Osteoblast (primary cell): ENCODE measurements around the gene BSCL2. TPM values are rescaled to one million over a fixed set of nuclear protein-coding genes. Genes with fewer than 3 reads are reported as not detected.

Experiments used
- DNase-seq: peaks from one replicate; pipeline ENCODE4 v3.0.0; 2011; ENCODE audit warnings: low spot score, mixed read lengths; ENCODE audit not compliant: insufficient read length; ENCODE audit errors: missing footprints
- H2AFZ ChIP-seq: 2 replicates; pipeline ENCODE4 v1.6.0; 2011; ENCODE audit warnings: mild to moderate bottlenecking, low read length
- H3K27ac ChIP-seq: 2 replicates; pipeline ENCODE4 v1.5.1; 2011; ENCODE audit warnings: mild to moderate bottlenecking, low read depth, low read length, moderate library complexity
- H3K27me3 ChIP-seq: 2 replicates; pipeline ENCODE4 v1.6.0; 2012; ENCODE audit warnings: mild to moderate bottlenecking, control low read depth, inconsistent platforms, low read length, moderate library complexity; ENCODE audit not compliant: insufficient read depth
- H3K36me3 ChIP-seq: 2 replicates; pipeline ENCODE4 v1.5.1; 2011; ENCODE audit warnings: mild to moderate bottlenecking, low read length, control low read depth, moderate library complexity; ENCODE audit not compliant: insufficient read depth
- H3K4me1 ChIP-seq: 2 replicates; pipeline ENCODE4 v1.5.1; 2011; ENCODE audit warnings: mild to moderate bottlenecking, low read length, control low read depth, moderate library complexity; ENCODE audit not compliant: insufficient read depth
- H3K4me2 ChIP-seq: 2 replicates; pipeline ENCODE4 v1.6.0; 2011; ENCODE audit warnings: mild to moderate bottlenecking, low read length; ENCODE audit not compliant: insufficient read depth
- H3K4me3 ChIP-seq: fragments of 200-600 bp; sonication (generic); 3 replicates; pipeline ENCODE4 v1.5.1; 2012; ENCODE audit warnings: mild to moderate bottlenecking, low read length, inconsistent platforms; ENCODE audit not compliant: insufficient read depth
- H3K79me2 ChIP-seq: 2 replicates; pipeline ENCODE4 v1.6.0; 2012; ENCODE audit warnings: mild to moderate bottlenecking, low read length, control low read depth, inconsistent platforms; ENCODE audit not compliant: insufficient read depth
- H3K9me3 ChIP-seq: 2 replicates; pipeline ENCODE4 v1.5.1; 2011; ENCODE audit warnings: low read depth, low read length, control low read depth
- H4K20me1 ChIP-seq: 2 replicates; pipeline ENCODE4 v1.6.0; 2012; ENCODE audit warnings: mild to moderate bottlenecking, low read length, control low read depth; ENCODE audit not compliant: insufficient read depth
- total RNA-seq: library from RNA; depleted of rRNA; stranded (reverse); fragments of >200 nt; gene quantifications from 2 replicates; pipeline ENCODE4 v1.2.3, GENCODE V29; 2012
- TF ChIP-seq, protein P1 (sequence below): IDR thresholded peaks from 2 replicates; pipeline ENCODE4 v1.5.1; 2011; ENCODE audit warnings: mild to moderate bottlenecking, low read depth, low read length, moderate library complexity; ENCODE audit errors: extremely low read depth

The BSCL2 gene
- total RNA-seq, 1 donor: 67.7 TPM

GRCh38 chr11:62671608-62672389 is 35.4 kb downstream of the BSCL2 start, which contains the start of the genes LBHD1 and UQCC3:
Gene LBHD1, minus strand, starts transcription at chr11:62672267. Its CDS starts 2,236 bp downstream, at chr11:62670031.
Gene UQCC3, plus strand, starts transcription at chr11:62671673. Its CDS starts 73 bp downstream, at chr11:62671746.
- H3K36me3 ChIP-seq: peaks cover 39% of the 10 kb centered on the region
- TF ChIP-seq, protein P1, sequence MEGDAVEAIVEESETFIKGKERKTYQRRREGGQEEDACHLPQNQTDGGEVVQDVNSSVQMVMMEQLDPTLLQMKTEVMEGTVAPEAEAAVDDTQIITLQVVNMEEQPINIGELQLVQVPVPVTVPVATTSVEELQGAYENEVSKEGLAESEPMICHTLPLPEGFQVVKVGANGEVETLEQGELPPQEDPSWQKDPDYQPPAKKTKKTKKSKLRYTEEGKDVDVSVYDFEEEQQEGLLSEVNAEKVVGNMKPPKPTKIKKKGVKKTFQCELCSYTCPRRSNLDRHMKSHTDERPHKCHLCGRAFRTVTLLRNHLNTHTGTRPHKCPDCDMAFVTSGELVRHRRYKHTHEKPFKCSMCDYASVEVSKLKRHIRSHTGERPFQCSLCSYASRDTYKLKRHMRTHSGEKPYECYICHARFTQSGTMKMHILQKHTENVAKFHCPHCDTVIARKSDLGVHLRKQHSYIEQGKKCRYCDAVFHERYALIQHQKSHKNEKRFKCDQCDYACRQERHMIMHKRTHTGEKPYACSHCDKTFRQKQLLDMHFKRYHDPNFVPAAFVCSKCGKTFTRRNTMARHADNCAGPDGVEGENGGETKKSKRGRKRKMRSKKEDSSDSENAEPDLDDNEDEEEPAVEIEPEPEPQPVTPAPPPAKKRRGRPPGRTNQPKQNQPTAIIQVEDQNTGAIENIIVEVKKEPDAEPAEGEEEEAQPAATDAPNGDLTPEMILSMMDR: no peak
- peaks cover 29% of the 10 kb centered on the region for H3K4me1 ChIP-seq
- peak within 1 kb of the TSS; percentile 94 for H3K4me2 ChIP-seq
- peak within 1 kb of the TSS; percentile 98 for H2AFZ ChIP-seq
- H3K4me3 ChIP-seq: peak within 1 kb of the TSS; percentile 91
- H3K79me2 ChIP-seq: peaks cover 53% of the 10 kb centered on the region
- H3K9me3 ChIP-seq: no peaks in the 10 kb centered on the region
- DNase-seq: peak; percentile 96
- H3K27ac ChIP-seq: peak within 1 kb of the TSS; percentile 87
- H3K27me3 ChIP-seq: no peaks in the 10 kb centered on the region
- peaks cover 4% of the 10 kb centered on the region for H4K20me1 ChIP-seq

GRCh38 chr11:62671236-62671607 is 36.0 kb downstream of the BSCL2 start:
- peak; percentile 77 for DNase-seq
- no peaks in the 10 kb centered on the region for H3K27me3 ChIP-seq
- no peaks in the 10 kb centered on the region for H3K9me3 ChIP-seq
- peak overlapping the region; percentile 87 for H3K27ac ChIP-seq
- TF ChIP-seq, protein P1: no peak
- peaks cover 10% of the 10 kb centered on the region for H4K20me1 ChIP-seq
- peak overlapping the region; percentile 94 for H3K4me2 ChIP-seq
- H3K79me2 ChIP-seq: peaks cover 53% of the 10 kb centered on the region
- peak overlapping the region; percentile 91 for H3K4me3 ChIP-seq
- H3K36me3 ChIP-seq: peaks cover 39% of the 10 kb centered on the region
- peak overlapping the region; percentile 98 for H2AFZ ChIP-seq
- H3K4me1 ChIP-seq: peaks cover 35% of the 10 kb centered on the region

DNA sequence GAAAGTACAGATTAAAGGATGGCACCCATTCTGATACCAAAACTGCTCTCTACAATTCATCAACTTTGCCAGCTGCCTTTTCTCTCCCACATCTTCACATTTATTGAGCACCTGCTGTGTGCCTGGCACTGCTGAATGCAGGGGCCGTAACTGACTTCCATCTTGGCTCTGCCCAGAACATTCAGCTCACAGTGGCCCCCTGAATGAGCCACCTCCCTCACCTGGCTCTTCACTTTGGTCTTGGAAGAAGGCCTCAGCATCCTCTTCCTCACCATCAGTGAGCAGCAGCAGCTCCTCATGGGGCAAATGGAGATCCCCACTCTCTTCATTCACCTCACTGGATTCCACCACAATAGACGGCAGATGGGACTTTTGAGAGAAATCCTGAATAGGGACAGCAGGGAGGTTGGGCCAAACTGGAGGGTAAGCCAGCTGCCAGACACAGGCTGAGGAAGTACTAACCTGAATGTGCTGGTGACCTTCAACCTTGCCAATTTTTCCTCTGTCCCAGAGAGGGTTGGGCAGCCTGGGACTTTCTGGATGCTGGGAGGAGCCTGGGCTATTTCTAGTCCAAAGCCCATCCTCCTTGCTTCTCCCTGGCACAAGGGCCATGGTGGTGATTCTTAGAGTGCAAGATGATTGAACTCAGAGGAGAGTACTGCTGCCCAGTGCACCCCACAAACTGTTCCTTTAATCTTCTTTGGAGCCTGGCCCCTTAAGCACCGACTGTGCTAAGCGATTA is 37.6 kb downstream of the BSCL2 start:
- H3K79me2 ChIP-seq: peaks cover 62% of the 10 kb centered on the region
- TF ChIP-seq, protein P1: no peak

DNA sequence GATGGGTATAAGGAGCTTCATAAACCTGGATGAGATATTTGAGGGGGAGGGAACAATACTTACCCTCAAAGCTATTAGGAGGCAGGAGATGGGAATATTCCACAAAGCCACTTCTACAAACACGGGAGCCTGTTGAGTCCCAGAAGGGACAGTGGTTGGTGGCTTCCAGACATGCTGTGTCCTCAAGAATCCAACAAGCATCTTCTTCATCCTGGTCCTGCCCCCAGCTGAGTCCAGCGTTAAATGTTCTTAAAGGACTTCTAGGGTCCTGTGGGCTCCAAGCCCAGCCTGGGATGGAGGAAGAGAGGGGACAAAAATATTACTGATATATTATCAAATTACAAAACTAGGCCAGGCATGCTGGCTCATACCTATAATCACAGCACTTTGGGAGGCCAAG is 39.8 kb downstream of the BSCL2 start:
- peaks cover 29% of the 10 kb centered on the region for H3K36me3 ChIP-seq

More for the DNA sequence above, 37.6 kb downstream of the BSCL2 start:
- peak overlapping the region; percentile 23 for H3K4me2 ChIP-seq
- no peak overlapping the region for H2AFZ ChIP-seq
- H3K4me3 ChIP-seq: no peak overlapping the region
- H3K27ac ChIP-seq: no peak overlapping the region
- peak; percentile 84 for DNase-seq
- H4K20me1 ChIP-seq: peaks cover 14% of the 10 kb centered on the region
- peaks cover 38% of the 10 kb centered on the region for H3K36me3 ChIP-seq
- H3K27me3 ChIP-seq: no peaks in the 10 kb centered on the region
- no peaks in the 10 kb centered on the region for H3K9me3 ChIP-seq
- peaks cover 38% of the 10 kb centered on the region for H3K4me1 ChIP-seq

More for the DNA sequence above, 39.8 kb downstream of the BSCL2 start:
- H2AFZ ChIP-seq: no peak overlapping the region
- TF ChIP-seq, protein P1: no peak
- peaks cover 14% of the 10 kb centered on the region for H4K20me1 ChIP-seq
- peak overlapping the region; percentile 91 for H3K4me2 ChIP-seq
- H3K27ac ChIP-seq: no peak overlapping the region
- H3K9me3 ChIP-seq: no peaks in the 10 kb centered on the region
- H3K4me1 ChIP-seq: peaks cover 34% of the 10 kb centered on the region
- H3K79me2 ChIP-seq: peaks cover 53% of the 10 kb centered on the region
- DNase-seq: no peak
- H3K27me3 ChIP-seq: no peaks in the 10 kb centered on the region
- H3K4me3 ChIP-seq: no peak overlapping the region
